ENCODE results near the gene FLT4.

DNA sequence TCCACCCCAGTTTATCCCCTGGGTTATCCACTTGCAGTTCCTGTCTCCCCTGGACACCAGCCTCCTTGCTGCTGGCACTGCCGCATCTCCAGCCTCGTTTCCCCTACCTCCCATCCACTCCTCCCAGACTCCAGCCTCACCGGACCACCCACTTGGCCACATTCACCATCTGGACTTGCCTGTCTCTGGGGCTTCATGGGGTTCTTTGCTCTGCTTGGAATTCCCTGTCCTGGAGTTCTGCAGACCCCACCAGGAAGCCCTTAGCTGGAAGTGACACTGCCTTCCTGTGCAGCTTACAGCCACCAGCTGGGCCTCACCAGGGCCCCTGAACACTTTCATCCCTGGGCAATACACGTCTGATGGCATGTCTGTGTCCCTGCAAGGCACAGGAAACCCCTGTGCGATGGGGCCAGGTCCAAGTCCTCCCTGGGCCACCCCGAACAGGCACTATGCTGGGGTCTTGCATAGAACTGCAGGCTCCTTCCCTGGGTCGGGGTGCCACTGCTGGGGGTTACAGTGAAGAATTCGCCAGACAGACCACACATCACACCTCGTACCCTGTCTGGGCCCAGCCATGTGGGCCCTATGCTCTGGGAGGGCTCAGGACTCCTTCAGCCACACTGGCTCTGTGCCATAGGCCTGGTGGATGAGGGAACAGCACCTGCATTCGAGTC, 3.0 kb downstream of the FLT4 start:
- TF ChIP-seq, protein P1, sequence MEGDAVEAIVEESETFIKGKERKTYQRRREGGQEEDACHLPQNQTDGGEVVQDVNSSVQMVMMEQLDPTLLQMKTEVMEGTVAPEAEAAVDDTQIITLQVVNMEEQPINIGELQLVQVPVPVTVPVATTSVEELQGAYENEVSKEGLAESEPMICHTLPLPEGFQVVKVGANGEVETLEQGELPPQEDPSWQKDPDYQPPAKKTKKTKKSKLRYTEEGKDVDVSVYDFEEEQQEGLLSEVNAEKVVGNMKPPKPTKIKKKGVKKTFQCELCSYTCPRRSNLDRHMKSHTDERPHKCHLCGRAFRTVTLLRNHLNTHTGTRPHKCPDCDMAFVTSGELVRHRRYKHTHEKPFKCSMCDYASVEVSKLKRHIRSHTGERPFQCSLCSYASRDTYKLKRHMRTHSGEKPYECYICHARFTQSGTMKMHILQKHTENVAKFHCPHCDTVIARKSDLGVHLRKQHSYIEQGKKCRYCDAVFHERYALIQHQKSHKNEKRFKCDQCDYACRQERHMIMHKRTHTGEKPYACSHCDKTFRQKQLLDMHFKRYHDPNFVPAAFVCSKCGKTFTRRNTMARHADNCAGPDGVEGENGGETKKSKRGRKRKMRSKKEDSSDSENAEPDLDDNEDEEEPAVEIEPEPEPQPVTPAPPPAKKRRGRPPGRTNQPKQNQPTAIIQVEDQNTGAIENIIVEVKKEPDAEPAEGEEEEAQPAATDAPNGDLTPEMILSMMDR (IDR thresholded peaks at IDR 0.05), result no peak
- TF ChIP-seq POLR2AphosphoS5 (IDR thresholded peaks at IDR 0.05; ENCODE audit: low read depth, low read length), result no peak
